Measurements from ENCODE around the gene CCDC177. TPM values are rescaled to one million over a fixed set of nuclear protein-coding genes. Genes with fewer than 3 reads are reported as not detected.

Gene CCDC177
- total and polyA plus RNA-seq, 2 of the 8 experiments (the other 6 are each of a cell fraction or from before 2014, with no cell fraction given): 0.62 to 2.8 TPM

DNA sequence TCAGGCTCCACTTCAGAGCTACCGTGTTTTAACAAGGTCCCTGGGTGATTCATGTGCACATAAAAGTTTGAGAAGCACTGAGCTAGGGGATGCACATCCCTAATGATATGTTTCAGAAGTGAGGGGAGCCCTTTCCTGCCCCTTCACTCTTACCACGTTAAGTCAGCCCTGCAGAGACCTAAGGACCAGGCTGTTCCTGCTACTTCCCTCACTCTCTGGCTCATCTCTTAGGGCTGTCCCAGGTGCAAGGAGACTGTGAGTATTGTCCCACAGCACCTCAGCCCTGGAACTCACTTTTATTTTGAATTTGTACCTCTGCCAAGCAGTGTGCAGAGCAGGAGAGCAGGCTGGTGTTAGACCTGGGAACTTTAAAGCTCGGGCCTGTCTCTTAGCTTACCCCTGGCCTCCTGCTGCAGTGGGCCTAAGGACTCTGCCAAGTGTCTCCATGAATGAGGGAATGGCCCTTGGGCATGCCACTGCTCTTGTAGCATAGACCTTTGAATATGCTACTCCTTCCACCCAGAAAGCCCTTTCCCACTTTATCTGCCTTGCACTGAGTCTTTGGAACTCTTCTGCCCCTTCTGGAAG lies 25.7 kb upstream of the CCDC177 start (continued):
- TF ChIP-seq, protein P1, sequence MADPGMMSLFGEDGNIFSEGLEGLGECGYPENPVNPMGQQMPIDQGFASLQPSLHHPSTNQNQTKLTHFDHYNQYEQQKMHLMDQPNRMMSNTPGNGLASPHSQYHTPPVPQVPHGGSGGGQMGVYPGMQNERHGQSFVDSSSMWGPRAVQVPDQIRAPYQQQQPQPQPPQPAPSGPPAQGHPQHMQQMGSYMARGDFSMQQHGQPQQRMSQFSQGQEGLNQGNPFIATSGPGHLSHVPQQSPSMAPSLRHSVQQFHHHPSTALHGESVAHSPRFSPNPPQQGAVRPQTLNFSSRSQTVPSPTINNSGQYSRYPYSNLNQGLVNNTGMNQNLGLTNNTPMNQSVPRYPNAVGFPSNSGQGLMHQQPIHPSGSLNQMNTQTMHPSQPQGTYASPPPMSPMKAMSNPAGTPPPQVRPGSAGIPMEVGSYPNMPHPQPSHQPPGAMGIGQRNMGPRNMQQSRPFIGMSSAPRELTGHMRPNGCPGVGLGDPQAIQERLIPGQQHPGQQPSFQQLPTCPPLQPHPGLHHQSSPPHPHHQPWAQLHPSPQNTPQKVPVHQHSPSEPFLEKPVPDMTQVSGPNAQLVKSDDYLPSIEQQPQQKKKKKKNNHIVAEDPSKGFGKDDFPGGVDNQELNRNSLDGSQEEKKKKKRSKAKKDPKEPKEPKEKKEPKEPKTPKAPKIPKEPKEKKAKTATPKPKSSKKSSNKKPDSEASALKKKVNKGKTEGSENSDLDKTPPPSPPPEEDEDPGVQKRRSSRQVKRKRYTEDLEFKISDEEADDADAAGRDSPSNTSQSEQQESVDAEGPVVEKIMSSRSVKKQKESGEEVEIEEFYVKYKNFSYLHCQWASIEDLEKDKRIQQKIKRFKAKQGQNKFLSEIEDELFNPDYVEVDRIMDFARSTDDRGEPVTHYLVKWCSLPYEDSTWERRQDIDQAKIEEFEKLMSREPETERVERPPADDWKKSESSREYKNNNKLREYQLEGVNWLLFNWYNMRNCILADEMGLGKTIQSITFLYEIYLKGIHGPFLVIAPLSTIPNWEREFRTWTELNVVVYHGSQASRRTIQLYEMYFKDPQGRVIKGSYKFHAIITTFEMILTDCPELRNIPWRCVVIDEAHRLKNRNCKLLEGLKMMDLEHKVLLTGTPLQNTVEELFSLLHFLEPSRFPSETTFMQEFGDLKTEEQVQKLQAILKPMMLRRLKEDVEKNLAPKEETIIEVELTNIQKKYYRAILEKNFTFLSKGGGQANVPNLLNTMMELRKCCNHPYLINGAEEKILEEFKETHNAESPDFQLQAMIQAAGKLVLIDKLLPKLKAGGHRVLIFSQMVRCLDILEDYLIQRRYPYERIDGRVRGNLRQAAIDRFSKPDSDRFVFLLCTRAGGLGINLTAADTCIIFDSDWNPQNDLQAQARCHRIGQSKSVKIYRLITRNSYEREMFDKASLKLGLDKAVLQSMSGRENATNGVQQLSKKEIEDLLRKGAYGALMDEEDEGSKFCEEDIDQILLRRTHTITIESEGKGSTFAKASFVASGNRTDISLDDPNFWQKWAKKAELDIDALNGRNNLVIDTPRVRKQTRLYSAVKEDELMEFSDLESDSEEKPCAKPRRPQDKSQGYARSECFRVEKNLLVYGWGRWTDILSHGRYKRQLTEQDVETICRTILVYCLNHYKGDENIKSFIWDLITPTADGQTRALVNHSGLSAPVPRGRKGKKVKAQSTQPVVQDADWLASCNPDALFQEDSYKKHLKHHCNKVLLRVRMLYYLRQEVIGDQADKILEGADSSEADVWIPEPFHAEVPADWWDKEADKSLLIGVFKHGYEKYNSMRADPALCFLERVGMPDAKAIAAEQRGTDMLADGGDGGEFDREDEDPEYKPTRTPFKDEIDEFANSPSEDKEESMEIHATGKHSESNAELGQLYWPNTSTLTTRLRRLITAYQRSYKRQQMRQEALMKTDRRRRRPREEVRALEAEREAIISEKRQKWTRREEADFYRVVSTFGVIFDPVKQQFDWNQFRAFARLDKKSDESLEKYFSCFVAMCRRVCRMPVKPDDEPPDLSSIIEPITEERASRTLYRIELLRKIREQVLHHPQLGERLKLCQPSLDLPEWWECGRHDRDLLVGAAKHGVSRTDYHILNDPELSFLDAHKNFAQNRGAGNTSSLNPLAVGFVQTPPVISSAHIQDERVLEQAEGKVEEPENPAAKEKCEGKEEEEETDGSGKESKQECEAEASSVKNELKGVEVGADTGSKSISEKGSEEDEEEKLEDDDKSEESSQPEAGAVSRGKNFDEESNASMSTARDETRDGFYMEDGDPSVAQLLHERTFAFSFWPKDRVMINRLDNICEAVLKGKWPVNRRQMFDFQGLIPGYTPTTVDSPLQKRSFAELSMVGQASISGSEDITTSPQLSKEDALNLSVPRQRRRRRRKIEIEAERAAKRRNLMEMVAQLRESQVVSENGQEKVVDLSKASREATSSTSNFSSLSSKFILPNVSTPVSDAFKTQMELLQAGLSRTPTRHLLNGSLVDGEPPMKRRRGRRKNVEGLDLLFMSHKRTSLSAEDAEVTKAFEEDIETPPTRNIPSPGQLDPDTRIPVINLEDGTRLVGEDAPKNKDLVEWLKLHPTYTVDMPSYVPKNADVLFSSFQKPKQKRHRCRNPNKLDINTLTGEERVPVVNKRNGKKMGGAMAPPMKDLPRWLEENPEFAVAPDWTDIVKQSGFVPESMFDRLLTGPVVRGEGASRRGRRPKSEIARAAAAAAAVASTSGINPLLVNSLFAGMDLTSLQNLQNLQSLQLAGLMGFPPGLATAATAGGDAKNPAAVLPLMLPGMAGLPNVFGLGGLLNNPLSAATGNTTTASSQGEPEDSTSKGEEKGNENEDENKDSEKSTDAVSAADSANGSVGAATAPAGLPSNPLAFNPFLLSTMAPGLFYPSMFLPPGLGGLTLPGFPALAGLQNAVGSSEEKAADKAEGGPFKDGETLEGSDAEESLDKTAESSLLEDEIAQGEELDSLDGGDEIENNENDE (IDR thresholded peaks at IDR 0.05; ENCODE audit: insufficient replicate concordance, low read length): no peak
- TF ChIP-seq YY1 (IDR thresholded peaks at IDR 0.05; ENCODE audit: low read depth, low read length) (no peak), GTF2F1 (IDR thresholded peaks at IDR 0.05; ENCODE audit: borderline replicate concordance, low read depth, low read length) (no peak), NANOG (IDR thresholded peaks at IDR 0.05; ENCODE audit: insufficient read depth, low read depth, low read length, poor library complexity, severe bottlenecking) (no peak), SUZ12 (IDR thresholded peaks at IDR 0.05; ENCODE audit: low read length) (no peak), SIX5 (IDR thresholded peaks at IDR 0.05; ENCODE audit: low read depth, low read length) (no peak), ASH2L (IDR thresholded peaks at IDR 0.05; ENCODE audit: low read length) (no peak), TAF1 (IDR thresholded peaks at IDR 0.05; ENCODE audit: low read depth, low read length) (no peak), RXRA (IDR thresholded peaks at IDR 0.05; ENCODE audit: insufficient read depth, low read depth, low read length) (no peak), SP2 (IDR thresholded peaks at IDR 0.05; ENCODE audit: low read length) (no peak)
